HG03103 (cell line): Measurements from ENCODE around the gene AKR1C4.

Source experiments
- ATAC-seq: cut with Tn5 transposase; IDR thresholded peaks from one replicate; pipeline ENCODE4 v1.9.1; 2021; ENCODE audit warnings: low read depth; ENCODE audit not compliant: unreplicated experiment

The AKR1C4 gene

GRCh38 chr10:5260828-5261227 is 64.2 kb downstream of the AKR1C4 start:
- no peak for ATAC-seq

GRCh38 chr10:5265139-5265538 is 68.5 kb downstream of the AKR1C4 start:
- ATAC-seq: no peak

GRCh38 chr10:5266351-5266750 is 69.7 kb downstream of the AKR1C4 start:
- no peak for ATAC-seq

GRCh38 chr10:5266804-5267203 is 70.2 kb downstream of the AKR1C4 start:
- no peak for ATAC-seq

DNA sequence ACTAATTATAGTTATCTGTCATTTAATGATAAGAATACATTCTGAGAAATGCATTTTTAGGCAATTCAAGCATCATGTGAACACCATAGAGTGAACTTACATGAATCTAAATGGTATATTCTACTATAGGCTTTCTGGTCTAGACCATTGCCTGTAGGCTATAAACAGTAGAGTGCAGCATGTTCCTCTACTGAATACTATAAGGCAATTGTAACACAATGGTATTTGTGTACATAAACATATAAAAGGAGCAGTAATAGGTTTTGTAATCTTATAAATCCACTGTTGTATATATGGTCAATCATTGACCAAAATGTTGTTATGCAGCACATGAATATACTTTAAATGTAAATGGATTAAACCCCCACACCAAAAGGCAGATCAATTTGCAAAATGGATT is 71.6 kb downstream of the AKR1C4 start:
- no peak for ATAC-seq
